Activated CD4-positive, alpha-beta T cell treated with anti-CD3 and anti-CD28 coated beads, Interleukin-2, amount 50 U/mL, for 1 hour (primary cell): ENCODE results near the gene AJM1.
A peak's percentile ranks its signal among the peaks of the same experiment; 100 is the strongest.
"Not testable (repeated sequence)": the region's sequence is repeated elsewhere in the genome, so short reads cannot be mapped to it uniquely, and the experiment has no call there.

ENCODE experiments used
- DNase-seq: peaks from one replicate; pipeline ENCODE4 v3.0.0-alpha.2; 2020

AJM1 gene

DNA sequence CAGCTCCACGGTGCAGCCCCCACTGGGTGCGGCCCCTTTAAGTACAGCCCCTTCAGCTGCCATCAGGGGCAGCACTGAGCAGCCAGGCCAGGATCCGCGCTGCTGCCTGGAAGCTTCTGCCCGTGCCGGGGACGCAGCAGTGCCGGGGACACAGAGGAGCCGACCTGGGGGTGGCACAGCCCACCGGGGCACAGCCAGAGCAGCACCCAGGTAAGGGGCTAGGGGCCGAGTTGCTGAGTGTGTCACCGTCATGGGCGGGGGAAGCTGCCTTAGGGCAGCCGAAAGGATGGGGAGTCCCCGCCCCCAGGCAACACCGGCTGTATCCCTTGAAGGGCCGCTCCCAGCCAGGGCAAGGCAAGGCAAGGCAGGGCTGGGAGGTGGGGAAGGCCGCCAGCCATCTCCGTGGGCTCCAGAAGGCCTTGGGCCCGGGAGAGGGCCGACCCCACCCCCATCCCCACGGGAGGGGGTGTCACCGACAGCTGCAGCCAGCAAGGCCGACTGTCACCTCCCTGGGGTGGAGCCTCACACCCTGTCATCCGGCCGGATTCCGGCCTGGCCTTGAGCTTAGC lies at the start of gene AJM1:
TSS of gene AJM1 (plus strand) at position 99 of the 569 bp plus-strand sequence. CDS start 1,937 bp downstream, outside the sequence.
- peak; percentile 80 for DNase-seq

DNA sequence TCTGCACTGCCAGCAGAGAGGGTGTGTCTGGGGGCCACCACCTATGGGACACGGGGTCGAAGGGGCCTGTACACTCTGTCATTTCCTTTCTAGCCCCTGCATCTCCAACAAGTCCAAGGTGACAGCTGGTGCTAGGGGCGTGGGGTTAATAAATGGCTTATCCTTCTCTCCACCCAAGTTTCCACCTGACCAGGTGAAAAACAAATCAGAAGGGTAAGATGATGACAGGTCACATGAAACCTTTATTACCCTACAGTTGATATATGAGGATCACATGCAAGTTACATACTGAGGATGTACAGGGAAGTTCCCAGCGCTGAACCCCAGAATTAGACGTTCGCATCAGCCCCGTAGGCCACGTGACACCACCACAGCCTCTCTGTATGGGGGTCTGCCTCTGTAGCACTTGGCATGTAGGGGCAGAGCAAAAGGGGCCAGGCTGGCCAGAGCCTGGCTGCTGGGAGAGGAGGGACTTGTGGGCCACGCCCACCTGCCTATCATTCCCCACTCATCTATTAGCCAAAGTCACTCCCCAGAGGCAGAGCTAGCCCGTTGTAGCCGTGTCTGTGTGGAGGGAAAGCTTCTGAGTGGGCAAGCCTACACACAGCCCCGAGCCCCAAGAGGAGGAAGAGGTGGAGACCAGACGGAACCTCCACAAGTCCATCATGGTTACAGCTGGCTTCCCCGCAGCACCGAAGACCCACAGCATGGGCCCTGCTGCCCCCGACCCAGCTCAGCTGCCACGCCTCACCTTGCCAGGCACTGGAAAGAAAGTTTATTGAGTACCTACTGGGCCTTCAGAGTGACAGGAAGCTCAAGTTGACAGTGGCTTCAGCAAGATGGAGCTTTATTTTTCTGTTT lies 49.0 kb upstream of the AJM1 start:
- no peak for DNase-seq

DNA sequence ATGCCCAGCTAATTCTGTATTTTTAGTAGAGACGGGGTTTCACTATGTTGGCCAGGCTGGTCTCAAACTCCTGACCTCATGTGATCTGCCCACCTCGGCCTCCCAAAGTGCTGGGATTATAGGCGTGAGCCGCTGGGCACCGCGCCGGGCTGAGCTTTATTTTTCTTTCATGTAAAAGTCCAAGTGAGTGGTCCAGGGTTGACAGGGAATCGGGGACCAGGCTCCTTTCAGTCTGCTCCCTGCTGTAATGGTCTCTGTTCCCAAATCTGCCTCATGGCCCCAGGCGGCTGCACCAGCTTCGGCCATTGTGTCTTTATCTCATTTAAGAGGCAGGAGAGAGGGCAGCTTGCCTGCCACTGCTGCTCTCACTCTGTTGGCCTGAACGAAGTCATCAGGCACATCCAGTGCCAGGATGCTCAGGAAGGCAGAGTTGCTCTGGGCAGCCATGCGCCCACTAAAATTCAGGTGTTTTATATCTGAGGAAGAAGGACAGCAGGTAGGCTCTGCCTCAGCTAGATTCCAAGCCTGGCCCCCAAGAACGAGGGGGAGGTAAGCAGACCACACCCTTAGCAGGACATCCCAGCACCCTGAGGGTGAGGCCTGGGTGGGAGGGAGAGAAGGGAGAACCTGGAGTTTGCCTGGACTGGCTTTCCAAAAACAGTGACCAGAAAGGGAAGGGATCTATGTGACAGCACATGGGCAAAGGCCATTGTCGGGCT lies 47.8 kb upstream of the AJM1 start:
- no peak for DNase-seq

- DNase-seq = no peak
Observed at GRCh38 chr9:136795000-136795348, 47.3 kb upstream of the AJM1 start.

- DNase-seq = no peak
Observed at GRCh38 chr9:136796238-136796774, 46.0 kb upstream of the AJM1 start, which contains the start of gene CCDC183. Gene CCDC183 (plus strand): TSS chr9:136796338. CDS start chr9:136796398, 60 bp downstream.

GRCh38 chr9:136796775-136797347 lies 45.4 kb upstream of the AJM1 start:
- not testable (repeated sequence) for DNase-seq

GRCh38 chr9:136798708-136799078 lies 43.6 kb upstream of the AJM1 start:
- no peak for DNase-seq

DNA sequence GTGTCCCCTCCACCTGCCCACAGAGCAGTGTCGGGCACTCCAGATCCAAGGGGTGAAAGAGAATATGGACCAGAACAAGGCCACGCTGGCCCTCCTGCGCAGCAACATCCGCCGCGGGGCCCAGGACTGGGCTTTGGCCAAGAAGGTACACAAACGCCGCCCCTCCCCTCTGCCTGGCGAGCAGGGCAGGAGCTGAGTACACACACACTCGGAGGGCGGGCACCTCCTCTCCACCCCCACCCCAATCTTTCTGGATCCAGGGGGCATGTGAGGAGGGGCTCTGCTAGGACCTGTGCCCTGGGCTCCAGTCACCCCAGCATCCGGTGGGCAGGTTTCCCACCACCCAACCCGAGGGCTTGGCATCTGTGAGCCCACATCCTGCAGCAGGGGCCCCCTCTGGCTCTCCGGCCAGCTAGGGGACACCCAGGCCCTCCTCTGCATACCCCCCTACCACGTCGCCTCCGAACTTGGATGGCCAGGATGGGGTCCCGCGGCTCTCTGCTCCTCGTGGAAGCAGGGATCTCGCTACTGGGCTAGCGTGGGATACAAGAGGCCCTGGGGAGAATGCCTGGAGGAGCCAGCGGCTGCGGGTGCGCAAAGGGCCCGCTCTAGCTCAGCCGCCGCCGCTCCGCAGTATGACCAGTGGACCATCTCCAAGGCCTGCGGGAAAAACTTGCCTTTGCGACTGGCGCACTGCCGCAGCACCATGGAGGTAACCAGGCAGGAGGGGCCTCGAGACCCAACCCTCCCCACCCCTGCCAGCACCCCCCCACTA lies 43.0 kb upstream of the AJM1 start:
- DNase-seq = no peak

DNA sequence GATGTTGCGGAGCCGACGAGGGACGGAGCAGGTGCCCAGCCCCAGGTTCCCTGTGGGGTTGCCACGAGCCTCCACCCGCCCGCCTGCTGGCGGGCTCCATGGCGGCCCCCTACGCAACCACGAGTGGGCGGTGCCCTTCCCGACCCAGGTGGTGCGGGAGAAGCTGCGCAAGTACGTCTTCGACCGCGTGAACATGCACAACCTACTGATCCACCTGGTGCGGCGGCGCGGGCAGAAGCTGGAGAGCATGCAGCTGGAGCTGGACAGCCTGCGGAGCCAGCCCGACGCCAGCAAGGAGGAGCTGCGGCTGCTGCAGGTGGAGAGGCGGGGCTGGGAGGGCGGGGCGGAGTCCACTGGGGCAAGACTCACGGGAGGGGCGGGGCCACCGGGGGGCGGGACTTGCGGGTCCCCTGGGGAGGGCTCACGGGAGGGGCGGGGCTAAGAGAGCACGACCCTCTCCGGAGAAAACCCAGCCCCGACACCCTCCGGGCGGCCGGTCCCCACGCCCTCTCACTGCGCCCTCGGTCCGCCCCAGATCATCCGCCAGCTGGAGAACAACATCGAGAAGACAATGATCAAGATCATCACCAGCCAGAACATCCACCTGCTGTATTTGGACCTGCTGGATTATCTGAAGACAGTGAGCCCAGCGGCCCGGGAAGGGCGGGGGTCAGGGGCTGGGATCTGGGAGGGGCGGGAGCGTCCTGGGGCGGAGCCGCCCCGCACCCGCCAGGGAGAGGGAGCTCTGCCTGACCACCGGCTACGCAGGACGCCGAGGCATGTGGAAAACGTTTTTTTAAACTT lies 42.2 kb upstream of the AJM1 start:
- DNase-seq = peak; percentile 88

GRCh38 chr9:136802321-136802720 lies 40.0 kb upstream of the AJM1 start:
- DNase-seq = no peak

DNA sequence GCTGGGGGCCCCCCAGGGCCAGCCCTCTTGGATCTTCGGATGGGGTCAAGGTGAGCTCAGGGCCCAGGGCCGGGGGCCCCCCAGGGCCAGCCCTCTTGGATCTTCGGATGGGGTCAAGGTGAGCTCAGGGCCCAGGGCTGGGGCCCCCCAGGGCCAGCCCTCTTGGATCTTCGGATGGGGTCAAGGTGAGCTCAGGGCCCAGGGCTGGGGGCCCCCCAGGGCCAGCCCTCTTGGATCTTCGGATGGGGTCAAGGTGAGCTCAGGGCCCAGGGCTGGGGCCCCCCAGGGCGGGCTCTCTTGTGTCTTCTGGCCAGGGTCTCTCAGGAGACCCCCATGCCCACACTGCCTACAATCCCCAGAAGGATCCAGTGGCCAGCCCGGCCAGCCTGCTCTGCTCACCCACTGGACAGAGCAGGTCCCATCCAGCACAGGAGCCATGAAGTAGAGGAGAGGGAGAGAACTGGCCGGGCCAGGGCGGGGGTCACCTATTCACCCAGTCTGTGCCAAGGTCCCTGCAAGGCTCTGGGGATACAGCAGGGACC lies 39.2 kb upstream of the AJM1 start:
- not testable (repeated sequence) for DNase-seq

DNA sequence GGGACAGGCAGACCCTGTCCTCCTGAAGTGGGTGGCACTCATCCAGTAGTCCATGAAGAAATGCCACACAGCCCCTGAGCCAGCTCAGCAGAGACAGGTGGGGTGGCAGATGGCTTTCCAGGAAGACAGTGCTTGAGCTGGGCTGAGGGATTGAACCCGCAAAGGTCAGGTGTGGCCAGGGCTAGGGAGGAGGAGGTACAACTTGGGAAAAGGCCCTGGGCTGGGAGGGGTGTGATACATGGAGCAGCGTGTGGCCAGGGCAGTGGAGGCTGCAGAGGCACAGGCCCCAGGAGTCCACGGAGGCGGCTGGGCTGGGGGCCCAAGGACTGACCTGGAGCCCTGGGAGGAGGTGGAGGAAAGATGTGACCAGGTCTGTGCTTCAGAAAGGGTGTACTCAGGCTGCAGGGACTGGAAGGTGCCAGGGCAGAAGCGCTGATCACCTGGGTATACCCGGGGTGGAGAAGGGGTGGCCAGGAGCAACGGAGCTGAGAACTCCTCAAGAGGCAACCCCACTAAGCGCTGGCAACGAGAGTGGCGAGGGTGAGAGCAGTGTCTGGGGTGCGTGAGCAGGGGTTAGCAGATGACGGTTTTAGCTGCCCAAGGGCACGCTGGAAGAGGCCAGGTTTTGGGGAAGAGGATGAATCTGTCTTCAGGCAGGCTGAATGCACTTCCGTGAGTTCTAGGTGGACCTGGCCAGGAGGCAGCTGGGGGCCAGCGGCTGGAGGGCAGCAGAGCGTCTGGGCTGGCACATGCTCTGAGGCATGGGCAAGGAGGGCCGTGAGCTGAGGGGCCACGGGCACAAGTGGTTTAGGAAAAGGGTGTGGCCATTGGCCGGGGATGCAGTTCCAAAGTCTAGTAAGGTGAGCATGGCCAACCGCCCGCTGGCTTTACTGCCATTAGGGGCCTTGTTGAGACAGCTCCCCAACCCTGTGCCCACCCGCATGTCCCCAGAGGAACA lies 38.4 kb upstream of the AJM1 start:
- DNase-seq = no peak

DNA sequence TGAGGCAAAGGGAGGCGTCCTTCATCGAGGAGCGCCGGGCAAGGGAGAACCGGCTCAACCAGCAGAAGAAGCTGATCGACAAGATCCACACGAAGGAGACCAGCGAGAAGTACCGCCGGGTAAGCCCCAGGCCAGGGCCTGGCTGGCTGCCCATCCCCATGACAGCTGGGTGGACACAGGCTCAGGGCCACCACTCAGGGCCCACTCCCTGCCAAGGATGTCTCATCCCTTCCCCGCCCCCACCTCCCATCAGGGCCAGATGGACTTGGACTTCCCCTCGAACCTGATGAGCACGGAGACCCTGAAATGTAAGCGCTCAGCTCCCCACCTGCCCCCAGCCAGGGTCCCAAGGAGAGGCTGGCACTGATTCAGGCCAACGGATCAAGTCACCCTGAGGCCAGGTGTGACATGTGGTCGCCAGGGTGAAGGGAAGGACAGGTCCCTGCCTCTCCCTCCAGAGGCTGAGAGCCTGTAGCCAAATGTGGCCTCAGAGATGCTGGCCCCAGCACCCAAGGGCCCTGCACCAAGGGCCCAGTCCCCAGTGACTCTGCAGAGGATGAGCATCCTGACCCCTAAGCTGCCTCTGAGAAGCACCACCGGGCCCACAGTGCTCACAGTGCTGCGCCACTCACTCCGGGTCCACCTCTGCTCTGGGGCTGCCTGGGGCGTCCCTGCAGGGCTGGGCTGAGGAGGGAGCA lies 37.6 kb upstream of the AJM1 start:
- DNase-seq = no peak

- no peak for DNase-seq
Observed at GRCh38 chr9:136805207-136805740, 37.0 kb upstream of the AJM1 start.

DNA sequence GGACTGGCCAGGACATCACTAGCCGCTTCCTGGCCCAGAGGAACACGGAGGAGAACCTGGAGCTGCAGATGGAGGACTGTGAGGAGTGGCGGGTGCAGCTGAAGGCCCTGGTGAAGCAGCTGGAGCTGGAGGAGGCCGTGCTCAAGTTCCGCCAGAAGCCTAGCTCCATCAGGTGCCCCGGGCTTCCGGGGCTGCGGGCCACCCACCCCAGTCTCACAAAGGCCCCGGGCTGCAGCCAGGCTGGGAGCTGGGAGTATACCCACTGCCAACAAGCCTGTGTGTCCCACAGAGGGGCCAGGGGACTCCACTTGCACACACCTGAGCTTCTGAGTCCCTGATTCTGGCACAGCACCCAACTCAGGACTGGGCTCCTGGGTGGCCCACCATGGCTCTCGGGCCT lies 36.2 kb upstream of the AJM1 start:
- DNase-seq = no peak

GRCh38 chr9:136806631-136807201 lies 35.6 kb upstream of the AJM1 start:
- DNase-seq = no peak

GRCh38 chr9:136807281-136808074 lies 34.8 kb upstream of the AJM1 start, which contains the start of gene RABL6:
Gene RABL6 (plus strand): TSS chr9:136807948. CDS start chr9:136808197, 249 bp downstream.
- peak; percentile 76 for DNase-seq
